H9 (cell line): Measurements from ENCODE around the gene CLCN3. TPM values are rescaled to one million over a fixed set of nuclear protein-coding genes. Genes with fewer than 3 reads are reported as not detected.
A peak's percentile ranks its signal among the peaks of the same experiment; 100 is the strongest.
"Not testable (repeated sequence)": the region's sequence is repeated elsewhere in the genome, so short reads cannot be mapped to it uniquely, and the experiment has no call there.

Experiments
- DNase-seq: peaks from one replicate; pipeline ENCODE4 v3.0.0-alpha.2; 2017
- H2AFZ ChIP-seq: one replicate; pipeline ENCODE4 v1.6.1; 2013; ENCODE audit warnings: mild to moderate bottlenecking, low read length, control low read depth, moderate library complexity
- H2AK5ac ChIP-seq: 2 replicates; pipeline ENCODE4 v1.6.1; 2013; ENCODE audit warnings: low read length, control low read depth, mixed read lengths; ENCODE audit not compliant: insufficient read length
- H2BK120ac ChIP-seq: one replicate; pipeline ENCODE4 v1.6.1; 2013; ENCODE audit warnings: low read depth, mild to moderate bottlenecking, low read length, control low read depth, inconsistent platforms; ENCODE audit not compliant: poor library complexity, severe bottlenecking
- H2BK12ac ChIP-seq: 2 replicates; pipeline ENCODE4 v1.6.1; 2013; ENCODE audit warnings: low read length, control low read depth, mixed read lengths, low read depth; ENCODE audit not compliant: insufficient read length
- H2BK15ac ChIP-seq: 2 replicates; pipeline ENCODE4 v1.6.1; 2013; ENCODE audit warnings: low read depth, low read length, control low read depth
- H2BK20ac ChIP-seq: one replicate; pipeline ENCODE4 v1.6.1; 2013; ENCODE audit warnings: low read depth, mild to moderate bottlenecking, low read length, control low read depth, inconsistent platforms; ENCODE audit not compliant: poor library complexity, severe bottlenecking
- H2BK5ac ChIP-seq: 2 replicates; pipeline ENCODE4 v1.6.1; 2013; ENCODE audit warnings: low read length, control low read depth, mixed read lengths; ENCODE audit not compliant: insufficient read length
- H3K14ac ChIP-seq: 2 replicates; pipeline ENCODE4 v1.6.1; 2013; ENCODE audit warnings: low read length, control low read depth; ENCODE audit not compliant: insufficient read depth
- H3K18ac ChIP-seq: 2 replicates; pipeline ENCODE4 v1.6.1; 2013; ENCODE audit warnings: low read depth, mild to moderate bottlenecking, mixed read lengths, low read length, control low read depth; ENCODE audit not compliant: insufficient read length
- H3K23ac ChIP-seq: 2 replicates; pipeline ENCODE4 v1.6.1; 2013; ENCODE audit warnings: low read length, control low read depth, mixed read lengths, low read depth; ENCODE audit not compliant: insufficient read length
- H3K23me2 ChIP-seq: 2 replicates; pipeline ENCODE4 v1.6.1; 2013; ENCODE audit warnings: low read depth, mild to moderate bottlenecking, mixed read lengths, low read length, control low read depth; ENCODE audit not compliant: insufficient read length, poor library complexity, severe bottlenecking
- H3K27ac ChIP-seq: 2 replicates; pipeline ENCODE4 v1.5.1; 2013; ENCODE audit warnings: low read length, control low read depth, mixed read lengths, low read depth; ENCODE audit not compliant: insufficient read length
- H3K27me3 ChIP-seq: 2 replicates; pipeline ENCODE4 v1.6.1; 2013; ENCODE audit warnings: low read length, control low read depth, inconsistent platforms; ENCODE audit not compliant: insufficient read depth
- H3K4ac ChIP-seq: 2 replicates; pipeline ENCODE4 v1.6.1; 2013; ENCODE audit warnings: low read depth, mild to moderate bottlenecking, control low read depth, inconsistent platforms, low read length, moderate library complexity
- H3K4me1 ChIP-seq: 2 replicates; pipeline ENCODE4 v1.6.1; 2013; ENCODE audit warnings: low read length, control low read depth, inconsistent platforms; ENCODE audit not compliant: insufficient read depth
- H3K4me2 ChIP-seq: 2 replicates; pipeline ENCODE4 v1.6.1; 2013; ENCODE audit warnings: low read length, control low read depth, mixed read lengths; ENCODE audit not compliant: insufficient read length, insufficient read depth
- H3K56ac ChIP-seq: 2 replicates; pipeline ENCODE4 v1.6.1; 2013; ENCODE audit warnings: low read depth, mild to moderate bottlenecking, mixed read lengths, low read length, control low read depth; ENCODE audit not compliant: insufficient read length
- H3K79me1 ChIP-seq: 2 replicates; pipeline ENCODE4 v1.6.1; 2013; ENCODE audit warnings: low read depth, mild to moderate bottlenecking, moderate library complexity, low read length, control low read depth, inconsistent platforms; ENCODE audit not compliant: insufficient read depth, poor library complexity, severe bottlenecking
- H3K79me2 ChIP-seq: 2 replicates; pipeline ENCODE4 v1.6.1; 2013; ENCODE audit warnings: low read length, control low read depth, inconsistent platforms; ENCODE audit not compliant: insufficient read depth
- H3K9ac ChIP-seq: 2 replicates; pipeline ENCODE4 v1.6.1; 2013; ENCODE audit warnings: low read length, control low read depth, mixed read lengths; ENCODE audit not compliant: insufficient read length; ENCODE audit errors: extremely low read depth
- H3K9me3 ChIP-seq: one replicate; pipeline ENCODE4 v1.6.1; 2013; ENCODE audit warnings: low read depth, low read length, inconsistent platforms; ENCODE audit not compliant: control insufficient read depth
- H3T11ph ChIP-seq: one replicate; pipeline ENCODE4 v1.6.1; 2013; ENCODE audit warnings: mild to moderate bottlenecking, low read length, control low read depth, inconsistent platforms
- H4K20me1 ChIP-seq: one replicate; pipeline ENCODE4 v1.6.1; 2013; ENCODE audit not compliant: control insufficient read depth, insufficient read length, insufficient read depth
- H4K5ac ChIP-seq: 2 replicates; pipeline ENCODE4 v1.6.1; 2013; ENCODE audit warnings: low read depth, mild to moderate bottlenecking, mixed read lengths, low read length, control low read depth; ENCODE audit not compliant: insufficient read length
- H4K8ac ChIP-seq: replicated peaks from 2 replicates; pipeline ENCODE4 v1.6.1; 2013; ENCODE audit warnings: low read length, control low read depth, mixed read lengths, low read depth; ENCODE audit not compliant: insufficient read length
- H4K91ac ChIP-seq: 2 replicates; pipeline ENCODE4 v1.6.1; 2013; ENCODE audit warnings: low read depth, mild to moderate bottlenecking, moderate library complexity, mixed read lengths, low read length, control low read depth; ENCODE audit not compliant: insufficient read length
- H3K27ac Mint-ChIP-seq, 3 experiments: 2 replicates in 2 of 3; 3 replicates in 1 of 3; pipeline ENCODE4 v1.8.0; 2020 to 2021; ENCODE audit warnings: mixed read lengths in 3 of 3, mild to moderate bottlenecking in 1 of 3, moderate library complexity in 1 of 3
- H3K27me3 Mint-ChIP-seq: 2 replicates; pipeline ENCODE4 v1.8.0; 2021; ENCODE audit warnings: low read depth, mild to moderate bottlenecking, moderate library complexity, mixed read lengths
- H3K36me3 Mint-ChIP-seq, 3 experiments: 2 replicates in 2 of 3; 3 replicates in 1 of 3; pipeline ENCODE4 v1.8.0; 2020 to 2021; ENCODE audit warnings: low read depth in 3 of 3, mixed read lengths in 3 of 3; ENCODE audit not compliant: insufficient read depth in 1 of 3
- H3K4me1 Mint-ChIP-seq, 2 experiments: 2 replicates each; pipeline ENCODE4 v1.8.0; 2020; ENCODE audit warnings: mixed read lengths in 2 of 2
- H3K4me3 Mint-ChIP-seq, 2 experiments: 2 replicates in 1 of 2; 3 replicates in 1 of 2; pipeline ENCODE4 v1.8.0; 2020 to 2021; ENCODE audit warnings: mild to moderate bottlenecking in 2 of 2, mixed read lengths in 2 of 2, moderate library complexity in 1 of 2
- H3K9me3 Mint-ChIP-seq, 2 experiments: 2 replicates in 1 of 2; 3 replicates in 1 of 2; pipeline ENCODE4 v1.8.0; 2020; ENCODE audit warnings: mild to moderate bottlenecking in 2 of 2, mixed read lengths in 2 of 2, moderate library complexity in 1 of 2
- WGBS: extraction: QIAGEN DNeasy Blood & Tissue Kit; methylation state at CpG from one replicate; pipeline ENCODE4 v1.1.7; 2013; ENCODE audit warnings: missing lambda C conversion rate, low lambda C conversion rate, mixed read lengths; ENCODE audit not compliant: insufficient read length; ENCODE audit errors: extremely low coverage; 5-methylcytosine and 5-hydroxymethylcytosine counted together
- total RNA-seq: library from RNA; stranded (reverse); gene quantifications from 2 replicates; pipeline ENCODE4 v1.2.1, GENCODE V29; 2021
- TF ChIP-seq, protein P1 (sequence below): fragments of 200-600 bp; sonication (generic); conservative IDR thresholded peaks from 3 replicates; pipeline ENCODE4 v1.8.0; 2021; ENCODE audit warnings: antibody characterized with exemption, mild to moderate bottlenecking

Gene CLCN3
- total RNA-seq, 1 experiment from 2014 or later = 25.7 TPM

DNA sequence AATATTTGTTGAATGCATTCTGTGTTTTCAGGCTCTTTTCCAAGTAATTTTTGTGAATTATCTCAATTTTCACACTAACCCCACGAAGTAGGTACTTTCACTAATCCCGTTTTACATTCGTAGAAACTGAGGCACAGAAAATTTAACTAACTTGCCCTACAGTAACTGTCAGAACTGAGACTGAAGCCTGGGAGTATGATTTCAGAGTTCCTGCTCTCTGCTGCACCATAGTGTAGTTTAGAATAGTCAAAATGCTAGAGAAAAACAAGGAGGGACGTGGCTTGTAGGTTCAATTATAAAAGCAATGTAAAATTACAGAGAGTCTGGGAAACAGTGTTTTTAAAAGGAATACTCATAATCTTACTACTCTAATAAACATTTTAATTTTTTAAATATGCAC lies 2.2 kb downstream of the CLCN3 start:
- Histone ChIP-seq H3K27me3 (no peaks in the 10 kb centered on the region), H3K4me1 (no peaks in the 10 kb centered on the region), H4K5ac (no peak overlapping the region), H3K79me1 (no peaks in the 10 kb centered on the region), H2BK20ac (no peak overlapping the region), H3K18ac (no peak overlapping the region), H4K91ac (no peak overlapping the region), H3K56ac (no peak overlapping the region), H3K4me2 (peak overlapping the region; percentile 96), H4K20me1 (no peaks in the 10 kb centered on the region), H2BK12ac (no peak overlapping the region), H2AK5ac (no peak overlapping the region), H3K4ac (no peak overlapping the region), H3K14ac (no peak overlapping the region), H2BK120ac (no peak overlapping the region), H2BK15ac (no peak overlapping the region), H2AFZ (no peak overlapping the region), H3K23me2 (peaks cover 12% of the 10 kb centered on the region), H3K23ac (no peak overlapping the region), H3T11ph (no peak overlapping the region), H3K79me2 (peaks cover 15% of the 10 kb centered on the region; the same call in 1 of the 2 replicates), H2BK5ac (no peak overlapping the region), H3K9ac (no peak overlapping the region), H3K27ac (no peak overlapping the region), H4K8ac (no peak overlapping the region), H3K9me3 (no peaks in the 10 kb centered on the region)
- Mint-ChIP-seq H3K36me3 (no peaks in the 10 kb centered on the region), H3K27ac (no peak overlapping the region), H3K9me3 (no peaks in the 10 kb centered on the region; a peak in 2 of 5 replicates), H3K27me3 (no peaks in the 10 kb centered on the region), H3K4me1 (peaks cover 15 to 17% of the 10 kb centered on the region in 2 experiments), H3K4me3 (no peak overlapping the region)
- TF ChIP-seq, protein P1, sequence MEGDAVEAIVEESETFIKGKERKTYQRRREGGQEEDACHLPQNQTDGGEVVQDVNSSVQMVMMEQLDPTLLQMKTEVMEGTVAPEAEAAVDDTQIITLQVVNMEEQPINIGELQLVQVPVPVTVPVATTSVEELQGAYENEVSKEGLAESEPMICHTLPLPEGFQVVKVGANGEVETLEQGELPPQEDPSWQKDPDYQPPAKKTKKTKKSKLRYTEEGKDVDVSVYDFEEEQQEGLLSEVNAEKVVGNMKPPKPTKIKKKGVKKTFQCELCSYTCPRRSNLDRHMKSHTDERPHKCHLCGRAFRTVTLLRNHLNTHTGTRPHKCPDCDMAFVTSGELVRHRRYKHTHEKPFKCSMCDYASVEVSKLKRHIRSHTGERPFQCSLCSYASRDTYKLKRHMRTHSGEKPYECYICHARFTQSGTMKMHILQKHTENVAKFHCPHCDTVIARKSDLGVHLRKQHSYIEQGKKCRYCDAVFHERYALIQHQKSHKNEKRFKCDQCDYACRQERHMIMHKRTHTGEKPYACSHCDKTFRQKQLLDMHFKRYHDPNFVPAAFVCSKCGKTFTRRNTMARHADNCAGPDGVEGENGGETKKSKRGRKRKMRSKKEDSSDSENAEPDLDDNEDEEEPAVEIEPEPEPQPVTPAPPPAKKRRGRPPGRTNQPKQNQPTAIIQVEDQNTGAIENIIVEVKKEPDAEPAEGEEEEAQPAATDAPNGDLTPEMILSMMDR = no peak
- WGBS = no CpG with 5 or more reads among the region's 4 CpGs
- DNase-seq = no peak

DNA sequence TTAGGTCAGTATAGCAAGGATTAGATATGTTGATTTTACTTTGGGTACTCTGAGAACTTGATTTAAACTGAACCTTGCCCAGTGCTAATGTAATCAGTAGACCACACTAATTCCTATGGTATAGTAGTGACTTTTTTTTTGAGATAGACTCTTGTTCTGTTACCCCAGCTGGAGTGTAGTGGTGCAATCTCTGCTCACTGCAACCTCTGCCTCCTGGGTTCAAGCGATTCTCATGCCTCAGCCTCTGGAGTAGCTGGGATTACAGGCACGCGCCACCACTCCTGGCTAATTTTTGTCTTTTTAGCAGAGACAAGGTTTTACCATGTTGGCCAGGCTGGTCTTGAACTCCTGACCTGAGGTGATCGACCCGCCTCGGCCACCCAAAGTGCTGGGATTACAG lies 3.6 kb downstream of the CLCN3 start:
- H4K20me1 ChIP-seq = not testable (repeated sequence)

More for the DNA sequence above, 3.6 kb downstream of the CLCN3 start:
- H3K23ac ChIP-seq, H2BK20ac ChIP-seq, H2BK5ac ChIP-seq, H3K4ac ChIP-seq, H3K4me1 ChIP-seq, H2AK5ac ChIP-seq, H3K56ac ChIP-seq, H3K27me3 Mint-ChIP-seq, DNase-seq, H4K8ac ChIP-seq, H3K4me3 Mint-ChIP-seq, H3K18ac ChIP-seq, H4K5ac ChIP-seq, H3K27me3 ChIP-seq, H3K14ac ChIP-seq, H2BK120ac ChIP-seq, H2BK12ac ChIP-seq, H3K9me3 ChIP-seq, H3T11ph ChIP-seq, H3K4me2 ChIP-seq, H3K9me3 Mint-ChIP-seq, H3K79me1 ChIP-seq, H2BK15ac ChIP-seq, H3K36me3 Mint-ChIP-seq, H2AFZ ChIP-seq, H4K91ac ChIP-seq, H3K27ac Mint-ChIP-seq, H3K9ac ChIP-seq, H3K27ac ChIP-seq: not testable (repeated sequence)
- Histone ChIP-seq H3K79me2 (peaks cover 17% of the 10 kb centered on the region; the same call in 1 of the 2 replicates), H3K23me2 (peaks cover 12% of the 10 kb centered on the region)
- H3K4me1 Mint-ChIP-seq = peaks cover 15 to 17% of the 10 kb centered on the region in 2 experiments
- no CpG with 5 or more reads among the region's 6 CpGs for WGBS
